Testis (tissue), 3 donors: ENCODE data around the gene PUM2. TPM values are rescaled to one million over a fixed set of nuclear protein-coding genes. Genes with fewer than 3 reads are reported as not detected.

Source experiments
- DNase-seq: peaks from one replicate; pipeline ENCODE4 v3.0.0-alpha.2; 2019
- H3K27ac ChIP-seq, 2 donors: fragments of 200-600 bp; sonication (generic); one replicate each; pipeline ENCODE4 v1.5.1; 2019
- H3K27me3 ChIP-seq: fragments of 200-600 bp; sonication (generic); one replicate; pipeline ENCODE4 v1.5.1; 2019
- H3K36me3 ChIP-seq: fragments of 200-600 bp; sonication (generic); one replicate; pipeline ENCODE4 v1.5.1; 2017; ENCODE audit warnings: low read depth; ENCODE audit errors: missing control alignments
- H3K4me1 ChIP-seq: fragments of 200-600 bp; sonication (generic); one replicate; pipeline ENCODE4 v1.5.1; 2019
- H3K4me3 ChIP-seq, 2 donors: fragments of 200-600 bp; sonication (generic); one replicate each; pipeline ENCODE4 v1.5.1; 2017 to 2019
- H3K9me3 ChIP-seq: fragments of 200-600 bp; sonication (generic); one replicate; pipeline ENCODE4 v1.5.1; 2017
- CTCF ChIP-seq, 3 experiments: fragments of 450-650 bp in 2 of 3; fragments of 200-600 bp in 1 of 3; sonication (generic) in 1 of 3; IDR thresholded peaks; one replicate each; pipeline ENCODE4 v1.5.1; 2016 to 2019; ENCODE audit warnings: antibody characterized with exemption in 3 of 3, mild to moderate bottlenecking in 2 of 3, moderate library complexity in 1 of 3
- POLR2A ChIP-seq: fragments of 450-650 bp; IDR thresholded peaks from one replicate; pipeline ENCODE4 v1.6.1; 2017; ENCODE audit warnings: antibody characterized with exemption, mild to moderate bottlenecking, moderate library complexity
- WGBS, 2 donors: methylation state at CpG; one replicate each; pipeline ENCODE4 v1.1.5; 2018; 5-methylcytosine and 5-hydroxymethylcytosine counted together
- intact Hi-C: fragments of 100-400 bp; cut with DNase I; formaldehyde crosslinking; loops from one replicate; pipeline ENCODE4 v1.15.1; 2023; ENCODE audit warnings: low total_unique reads
- polyA plus RNA-seq: library from polyadenylated mRNA; stranded (reverse); fragments of 350-450 nt; fragmentation: Illumina TruSeq; extraction: RNeasy Lipid Tissue Mini Kit (QIAGEN cat#74804); gene quantifications from one replicate; pipeline ENCODE4 v1.2.3, GENCODE V29; 2014; ENCODE audit warnings: low read depth, low replicate concordance; ENCODE audit not compliant: insufficient read depth
- total RNA-seq, 2 donors: library from RNA; depleted of rRNA; stranded (reverse); fragments of >200 nt; gene quantifications; one replicate each; pipeline ENCODE4 v1.2.3, GENCODE V29; 2016

The PUM2 gene
- total and polyA plus RNA-seq, 3 donors from 2014 or later = 50.5 to 92.5 (median 78.0) TPM

- Histone ChIP-seq H3K27me3 (no peaks in the 10 kb centered on the region), H3K4me1 (no peaks in the 10 kb centered on the region), H3K27ac (no peak overlapping the region), H3K9me3 (no peaks in the 10 kb centered on the region), H3K36me3 (no peaks in the 10 kb centered on the region), H3K4me3 (no peak overlapping the region)
- TF ChIP-seq CTCF (IDR thresholded peaks at IDR 0.05) = no peak
- TF ChIP-seq POLR2A = no peak
- DNase-seq = no peak
- intact Hi-C loops = no loop called here
Observed at GRCh38 chr2:20307311-20307710, 43.3 kb downstream of the PUM2 start.

GRCh38 chr2:20304411-20304810 is 46.2 kb downstream of the PUM2 start:
- Histone ChIP-seq H3K4me3 (no peak overlapping the region), H3K36me3 (no peaks in the 10 kb centered on the region), H3K4me1 (no peaks in the 10 kb centered on the region), H3K27me3 (no peaks in the 10 kb centered on the region), H3K9me3 (no peaks in the 10 kb centered on the region), H3K27ac (no peak overlapping the region)
- intact Hi-C loops = no loop called here
- TF ChIP-seq POLR2A = no peak
- TF ChIP-seq CTCF (IDR thresholded peaks at IDR 0.05) = no peak
- no peak for DNase-seq
- WGBS, 2 donors = 90 to 98% methylated on average over 1 of the region's 1 CpG

- 97% methylated on average over 1 of the region's 1 CpG for WGBS, 2 donors
- no peak for TF ChIP-seq POLR2A
- no peak for TF ChIP-seq CTCF (IDR thresholded peaks at IDR 0.05)
- no peak overlapping the region for H3K27ac ChIP-seq
- H3K27me3 ChIP-seq = no peaks in the 10 kb centered on the region
- no peaks in the 10 kb centered on the region for H3K9me3 ChIP-seq
- DNase-seq = no peak
- H3K36me3 ChIP-seq = no peaks in the 10 kb centered on the region
- no peaks in the 10 kb centered on the region for H3K4me1 ChIP-seq
- no peak overlapping the region for H3K4me3 ChIP-seq
- intact Hi-C loops = no loop called here
Observed at GRCh38 chr2:20303966-20304365, 46.7 kb downstream of the PUM2 start.

- intact Hi-C loops = no loop called here
- H3K4me1 ChIP-seq = no peaks in the 10 kb centered on the region
- H3K9me3 ChIP-seq = no peaks in the 10 kb centered on the region
- H3K27ac ChIP-seq = no peak overlapping the region
- H3K27me3 ChIP-seq = no peaks in the 10 kb centered on the region
- no peaks in the 10 kb centered on the region for H3K36me3 ChIP-seq
- 87 to 89% methylated on average over 4 of the region's 4 CpGs for WGBS, 2 donors
- DNase-seq = no peak
- H3K4me3 ChIP-seq = no peak overlapping the region
- TF ChIP-seq CTCF (IDR thresholded peaks at IDR 0.05) (no peak), POLR2A (no peak)
Observed at GRCh38 chr2:20302019-20302418, 48.6 kb downstream of the PUM2 start.

- WGBS, 2 donors = 94% methylated on average over 5 of the region's 5 CpGs
- intact Hi-C loops = no loop called here
- no peaks in the 10 kb centered on the region for H3K4me1 ChIP-seq
Observed at GRCh38 chr2:20300656-20301055, 50.0 kb downstream of the PUM2 start.

More at GRCh38 chr2:20300656-20301055, 50.0 kb downstream of the PUM2 start:
- no peak for TF ChIP-seq POLR2A
- no peak for TF ChIP-seq CTCF (IDR thresholded peaks at IDR 0.05)
- no peaks in the 10 kb centered on the region for H3K36me3 ChIP-seq
- DNase-seq = no peak
- no peaks in the 10 kb centered on the region for H3K9me3 ChIP-seq
- no peaks in the 10 kb centered on the region for H3K27me3 ChIP-seq
- H3K4me3 ChIP-seq = no peak overlapping the region
- H3K27ac ChIP-seq = no peak overlapping the region
